GM12875 (cell line): ENCODE data around the gene BMPR1B.

Experiments used
- H3K4me3 ChIP-seq: one replicate; pipeline ENCODE4 v1.5.1; 2011; ENCODE audit warnings: low read depth, low read length, control low read depth
- TF ChIP-seq, protein P1 (sequence below): IDR thresholded peaks from 2 replicates; pipeline ENCODE4 v1.5.1; 2011; ENCODE audit warnings: low read depth, mild to moderate bottlenecking, control low read depth, inconsistent platforms, low read length, moderate library complexity, borderline replicate concordance; ENCODE audit not compliant: insufficient read depth

The BMPR1B gene

DNA sequence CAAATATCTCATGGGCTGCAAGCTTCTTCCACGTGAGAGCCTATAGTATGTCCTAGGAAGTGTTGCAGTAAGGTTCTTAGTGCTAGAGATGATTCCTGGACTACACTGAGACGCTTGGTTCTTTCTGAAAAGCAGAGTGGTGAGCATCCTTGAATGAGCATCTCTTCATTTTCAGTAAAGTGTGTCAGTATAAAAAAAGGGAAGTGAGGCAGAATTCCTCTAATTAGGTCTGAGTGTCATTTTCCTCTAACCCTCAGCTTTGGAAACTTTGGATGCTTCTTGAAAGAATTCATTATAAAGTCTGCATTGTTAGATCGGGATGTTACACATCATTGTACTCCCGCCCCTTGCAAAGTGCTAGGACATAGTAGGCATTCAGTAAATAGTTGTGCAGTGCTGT lies 5.2 kb downstream of the BMPR1B start:
- H3K4me3 ChIP-seq, result no peak overlapping the region
- TF ChIP-seq, protein P1, sequence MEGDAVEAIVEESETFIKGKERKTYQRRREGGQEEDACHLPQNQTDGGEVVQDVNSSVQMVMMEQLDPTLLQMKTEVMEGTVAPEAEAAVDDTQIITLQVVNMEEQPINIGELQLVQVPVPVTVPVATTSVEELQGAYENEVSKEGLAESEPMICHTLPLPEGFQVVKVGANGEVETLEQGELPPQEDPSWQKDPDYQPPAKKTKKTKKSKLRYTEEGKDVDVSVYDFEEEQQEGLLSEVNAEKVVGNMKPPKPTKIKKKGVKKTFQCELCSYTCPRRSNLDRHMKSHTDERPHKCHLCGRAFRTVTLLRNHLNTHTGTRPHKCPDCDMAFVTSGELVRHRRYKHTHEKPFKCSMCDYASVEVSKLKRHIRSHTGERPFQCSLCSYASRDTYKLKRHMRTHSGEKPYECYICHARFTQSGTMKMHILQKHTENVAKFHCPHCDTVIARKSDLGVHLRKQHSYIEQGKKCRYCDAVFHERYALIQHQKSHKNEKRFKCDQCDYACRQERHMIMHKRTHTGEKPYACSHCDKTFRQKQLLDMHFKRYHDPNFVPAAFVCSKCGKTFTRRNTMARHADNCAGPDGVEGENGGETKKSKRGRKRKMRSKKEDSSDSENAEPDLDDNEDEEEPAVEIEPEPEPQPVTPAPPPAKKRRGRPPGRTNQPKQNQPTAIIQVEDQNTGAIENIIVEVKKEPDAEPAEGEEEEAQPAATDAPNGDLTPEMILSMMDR, result no peak

DNA sequence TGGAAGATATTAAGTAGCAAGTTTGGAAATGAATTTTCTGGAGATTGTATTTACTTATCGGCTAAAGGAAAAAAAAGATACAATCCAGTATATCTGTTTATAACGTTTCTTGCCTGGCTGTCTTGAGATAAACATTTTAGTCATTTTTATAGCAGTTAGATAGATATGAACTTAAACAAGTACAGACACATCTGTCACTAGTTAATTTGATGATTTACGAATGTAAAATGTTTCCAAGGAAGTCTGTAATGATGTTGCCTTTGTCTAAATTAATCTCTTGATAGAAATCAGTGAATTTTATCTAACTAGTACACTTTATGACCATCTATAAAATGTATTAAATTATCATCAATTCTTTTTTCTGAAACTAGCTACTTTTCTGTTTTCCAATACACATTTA lies 5.7 kb downstream of the BMPR1B start:
- TF ChIP-seq, protein P1, result no peak
- H3K4me3 ChIP-seq, result no peak overlapping the region

DNA sequence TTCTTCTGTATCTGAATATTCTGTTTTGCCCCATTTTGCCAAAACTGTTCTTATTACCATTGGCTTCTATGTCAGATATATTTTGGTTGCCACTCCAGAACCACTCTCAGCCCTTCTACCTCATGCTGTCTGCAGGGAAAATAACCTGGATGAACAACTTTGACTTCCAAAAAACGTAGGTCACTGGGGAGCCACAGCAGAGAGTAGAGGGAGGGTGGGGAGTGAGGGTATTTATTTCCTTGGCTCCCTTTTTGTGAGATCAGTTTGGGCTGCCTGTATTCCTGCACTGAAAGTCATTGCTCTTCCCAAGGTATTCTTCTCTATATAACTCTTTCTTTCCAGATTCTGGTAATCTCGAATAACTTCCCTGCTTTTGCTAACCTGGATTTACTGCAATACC lies 6.3 kb downstream of the BMPR1B start:
- H3K4me3 ChIP-seq, result no peak overlapping the region
- TF ChIP-seq, protein P1, result no peak

DNA sequence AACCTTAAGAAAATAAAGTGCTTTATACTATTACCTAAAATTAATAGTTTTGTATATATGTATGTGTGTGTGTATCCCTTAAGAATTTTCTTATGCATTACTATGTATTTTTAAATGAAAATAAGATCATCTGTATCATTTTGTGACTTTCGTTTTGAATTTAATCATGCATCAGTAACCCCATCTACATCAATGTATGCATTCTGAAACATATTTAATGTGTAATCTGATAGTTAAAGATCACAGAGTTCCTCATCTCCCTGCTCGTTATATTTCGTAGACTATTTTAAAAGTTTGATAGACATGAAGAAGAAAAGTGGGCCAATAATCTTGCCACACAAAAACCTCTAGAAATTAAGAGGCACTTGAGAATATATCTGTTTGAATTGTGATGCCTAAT lies 7.4 kb downstream of the BMPR1B start:
- no peak overlapping the region for H3K4me3 ChIP-seq
- TF ChIP-seq, protein P1, result no peak

DNA sequence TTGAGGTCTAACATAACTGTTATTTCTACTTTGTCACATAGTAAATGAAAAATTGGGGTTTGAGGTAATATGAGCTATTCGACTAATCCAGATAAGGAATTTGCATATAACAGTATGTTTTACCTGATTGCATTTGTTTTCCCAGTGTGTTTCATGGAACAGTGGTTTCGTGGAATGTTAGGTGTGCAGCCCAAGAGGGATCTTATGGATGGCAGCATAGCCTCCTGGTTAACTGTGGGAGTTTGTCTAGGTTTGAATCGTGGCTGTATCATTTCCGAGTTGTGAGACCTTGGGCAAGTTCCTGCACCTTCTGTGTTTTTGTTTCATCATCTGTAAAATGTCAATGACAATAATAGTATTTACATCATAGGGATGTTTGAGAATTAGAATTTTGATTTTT lies 7.9 kb downstream of the BMPR1B start:
- H3K4me3 ChIP-seq, result no peak overlapping the region
- TF ChIP-seq, protein P1, result no peak

DNA sequence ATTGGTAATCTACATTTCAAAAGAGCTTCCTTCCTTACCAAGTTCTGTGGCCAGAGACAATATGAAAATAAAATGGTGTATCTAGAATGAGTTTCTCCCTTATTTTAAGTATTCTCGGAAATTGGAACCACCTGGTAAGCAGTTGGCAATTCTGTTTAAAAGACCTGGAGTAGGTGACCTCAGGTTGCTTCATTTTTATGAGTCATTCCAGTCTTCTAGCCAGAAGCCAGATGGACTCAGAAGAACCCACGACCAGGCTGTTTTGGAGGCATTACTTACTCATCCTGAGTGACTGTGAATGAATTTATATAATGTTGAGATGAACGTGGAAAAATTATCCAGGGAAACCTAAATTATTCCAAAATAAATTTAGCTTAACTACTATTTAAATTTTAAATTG lies 9.1 kb downstream of the BMPR1B start:
- TF ChIP-seq, protein P1, result no peak
- H3K4me3 ChIP-seq, result no peak overlapping the region

DNA sequence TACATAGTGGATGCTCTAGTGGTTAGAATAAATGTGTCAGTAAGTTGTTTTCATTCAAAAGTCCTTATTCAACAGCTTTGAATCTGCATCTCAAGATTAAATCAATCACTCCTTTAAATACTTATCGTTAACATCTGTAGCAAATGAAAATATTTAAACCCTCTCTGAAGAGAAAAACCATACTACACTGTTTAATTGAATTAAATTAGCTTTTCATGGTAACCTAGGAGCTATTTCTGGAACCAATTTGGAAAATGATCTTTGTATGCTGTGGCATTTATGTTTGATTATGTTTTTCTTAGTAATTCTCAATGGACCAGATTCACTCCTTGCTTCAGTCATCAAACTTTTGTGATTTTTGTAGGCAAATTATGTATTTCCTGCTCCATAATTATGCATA lies 9.7 kb downstream of the BMPR1B start:
- TF ChIP-seq, protein P1, result no peak

More for the DNA sequence above, 9.7 kb downstream of the BMPR1B start:
- H3K4me3 ChIP-seq, result no peak overlapping the region
